OCI-LY7 (cell line): ENCODE measurements around the gene TPR.

Experiments
- CTCF ChIP-seq: fragments of 200-600 bp; sonication (generic); conservative IDR thresholded peaks from 2 replicates; pipeline ENCODE4 v1.5.1; 2014; ENCODE audit warnings: mild to moderate bottlenecking, antibody characterized with exemption, low read length, moderate library complexity, mixed read lengths
- EZH2phosphoT487 ChIP-seq: fragments of 200-600 bp; sonication (generic); IDR thresholded peaks from 2 replicates; pipeline ENCODE4 v1.6.1; 2018; ENCODE audit warnings: low read depth, borderline replicate concordance, mild to moderate bottlenecking, mixed run types, antibody characterized with exemption, low read length, moderate library complexity, mixed read lengths

- TF ChIP-seq CTCF, result no peak
- no peak for TF ChIP-seq EZH2phosphoT487
Observed at GRCh38 chr1:186310307-186310706, 64.7 kb downstream of the TPR start.
